Keratinocyte (primary cell): ENCODE results near the gene ATP6V0D1.

Experiments
- CTCF ChIP-seq, 3 experiments: IDR thresholded peaks in 1 of 3; conservative IDR thresholded peaks in 1 of 3; optimal IDR thresholded peaks in 1 of 3; 2 replicates in 2 of 3; 3 replicates in 1 of 3; pipeline versions ENCODE3 to v1.5.1; 2011; ENCODE audit warnings: low read length in 3 of 3, mild to moderate bottlenecking in 3 of 3, moderate library complexity in 2 of 3, control low read depth in 1 of 3, inconsistent platforms in 1 of 3; ENCODE audit not compliant: insufficient read depth in 2 of 3; ENCODE audit errors: extremely low read depth in 1 of 3
- EZH2 ChIP-seq: IDR thresholded peaks from one replicate; pipeline ENCODE4 v1.6.1; 2012; ENCODE audit warnings: inconsistent platforms, mild to moderate bottlenecking, low read length, moderate library complexity

- TF ChIP-seq CTCF (optimal IDR thresholded peaks at IDR 0.05 in 1 of 3, IDR thresholded peaks at IDR 0.05 in 1 of 3, conservative IDR thresholded peaks at IDR 0.05 in 1 of 3; ENCODE audit: extremely low read depth in 1 of 3, insufficient read depth in 2 of 3, low read length in 3 of 3) (no peak), EZH2 (no peak)
Observed at GRCh38 chr16:67403976-67404555, 76.9 kb downstream of the ATP6V0D1 start.
